NCI-H524 treated with DMSO at 0.1 percent for 48 hours (cell line): Measurements from ENCODE around the gene PLXNC1.

ENCODE experiments used
- DNase-seq: peaks from one replicate; lab custom pipeline; 2025; lab: John Stamatoyannopoulos, UW

The PLXNC1 gene

DNA sequence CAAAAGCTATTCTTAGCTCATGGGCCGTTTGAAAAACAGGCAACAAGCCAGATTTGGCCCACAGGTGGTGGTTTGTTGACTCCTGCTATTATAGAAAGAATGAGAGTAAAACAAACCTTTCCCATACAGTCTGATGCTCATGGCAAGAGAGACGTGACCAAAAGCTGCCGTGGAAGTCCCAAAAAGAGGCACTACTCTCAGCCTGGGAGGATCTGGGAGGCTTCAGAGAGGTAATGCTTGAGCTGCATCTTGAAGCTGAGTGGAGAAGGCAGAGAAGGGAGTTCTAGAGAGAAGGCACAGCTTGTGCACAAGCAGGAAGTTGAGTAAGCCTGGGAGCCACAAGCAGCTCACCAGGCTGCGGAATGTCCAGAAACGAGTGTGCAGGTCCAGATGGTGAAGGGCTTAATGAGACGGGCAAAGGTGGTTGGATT, 9.6 kb downstream of the PLXNC1 start:
- DNase-seq = no peak

DNA sequence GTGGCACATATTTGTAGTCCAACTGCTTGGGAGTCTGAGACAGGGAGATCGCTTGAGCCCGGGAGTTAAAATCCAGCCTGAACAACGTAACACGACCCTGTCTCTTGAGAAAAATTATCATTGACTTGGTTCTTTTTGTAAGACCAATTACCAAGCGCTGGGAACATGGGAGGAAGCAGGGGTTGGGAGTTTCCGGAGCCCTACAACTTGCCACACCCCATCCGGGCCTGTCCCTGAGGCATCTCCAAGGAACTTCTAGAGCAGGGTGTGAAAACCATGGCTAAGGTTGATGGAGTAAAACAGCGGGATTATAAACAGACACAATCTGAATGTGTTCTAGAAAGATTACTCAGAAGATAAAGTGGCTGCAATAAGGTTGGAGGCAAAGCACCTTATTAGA, 10.3 kb downstream of the PLXNC1 start:
- DNase-seq = no peak

DNA sequence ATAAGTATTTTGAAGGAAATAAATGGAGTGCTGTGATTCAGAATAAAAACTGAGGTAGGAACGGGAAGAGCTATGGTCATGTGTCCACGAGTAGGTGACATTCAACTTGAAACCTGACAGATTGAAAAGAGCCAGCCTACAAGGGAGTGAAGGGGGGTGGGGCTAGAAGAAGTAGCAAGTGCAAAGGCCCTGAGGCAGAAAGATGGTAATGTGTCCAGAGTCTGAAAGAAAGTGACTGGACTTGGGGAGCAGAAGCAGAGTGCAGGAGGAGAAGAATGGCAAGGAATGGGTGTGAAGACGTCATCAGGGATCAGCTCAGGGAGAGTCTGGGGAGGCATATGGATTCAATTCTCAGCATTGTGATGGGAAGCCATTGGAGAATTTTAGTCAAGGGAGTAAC, 13.7 kb downstream of the PLXNC1 start:
- DNase-seq = no peak

DNA sequence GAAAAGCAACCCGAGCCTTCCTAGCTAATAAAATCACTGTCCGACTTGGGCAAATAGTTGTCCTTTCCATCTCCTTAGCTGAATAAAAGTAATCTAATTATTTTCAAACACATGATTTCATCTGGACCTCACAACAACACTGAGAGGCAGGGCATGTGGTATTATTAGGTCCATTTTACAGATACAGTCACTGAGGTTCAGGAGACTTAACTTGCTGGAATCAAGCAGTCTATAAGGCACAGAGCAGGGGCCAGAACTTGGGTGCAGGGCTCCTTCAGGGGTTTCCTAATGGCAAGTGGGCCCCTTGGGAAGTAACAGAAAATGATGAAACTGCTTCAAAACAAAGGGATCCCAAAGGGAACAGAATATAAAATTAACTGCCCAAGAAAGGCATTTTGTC, 15.5 kb downstream of the PLXNC1 start:
- DNase-seq = no peak

DNA sequence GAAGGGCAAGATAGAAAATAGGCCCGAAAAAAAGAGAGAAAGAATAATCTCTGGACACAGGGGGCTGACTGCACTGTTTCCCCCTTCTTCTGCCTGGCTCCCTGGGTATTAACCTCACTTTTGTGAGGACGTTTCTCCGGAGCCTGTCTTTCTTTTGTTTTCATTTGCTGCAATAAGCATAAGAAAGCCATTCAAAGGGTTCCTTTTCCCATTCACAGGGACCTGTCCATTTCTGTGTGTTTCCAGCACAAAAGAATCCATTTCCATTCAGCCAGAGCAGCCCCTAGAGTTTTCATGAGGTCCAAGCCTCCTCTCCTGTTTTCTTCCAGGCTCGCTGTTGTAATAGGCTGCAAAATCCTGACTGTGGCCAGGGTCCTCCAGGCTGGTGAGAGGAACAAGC, 16.8 kb downstream of the PLXNC1 start:
- DNase-seq = no peak

DNA sequence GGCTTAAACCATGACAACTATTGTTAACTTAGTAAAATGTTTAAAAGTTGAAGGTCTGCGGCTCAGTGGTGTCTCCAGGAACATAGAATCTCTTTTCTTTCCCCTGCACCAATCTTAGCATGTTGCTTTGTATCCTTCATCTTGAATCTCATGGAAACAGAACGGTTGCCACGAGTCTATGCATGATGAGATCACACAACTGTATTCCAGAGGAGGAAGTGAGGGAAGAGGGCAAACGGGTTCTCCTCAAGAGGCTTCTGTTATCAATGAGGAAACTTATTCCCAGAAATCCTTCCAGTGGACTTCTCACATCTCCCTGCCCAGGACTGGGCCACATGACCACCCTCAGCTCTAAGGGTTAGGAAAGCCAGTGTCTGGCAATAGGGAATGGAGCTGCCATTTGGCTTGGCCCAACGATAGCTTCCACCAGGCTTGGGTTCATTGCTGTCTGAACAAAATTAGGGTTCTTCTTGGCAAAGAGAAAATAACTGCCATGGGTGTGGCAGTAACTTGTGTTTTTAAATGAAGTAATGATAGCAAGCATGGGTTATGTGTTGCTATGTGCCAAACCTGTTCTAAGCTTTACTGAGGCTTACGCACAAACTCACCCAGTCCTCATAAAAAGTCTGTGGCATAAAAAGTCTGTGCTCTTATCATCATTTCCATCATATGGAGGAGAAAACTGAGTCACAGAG, 17.4 kb downstream of the PLXNC1 start:
- DNase-seq = no peak

DNA sequence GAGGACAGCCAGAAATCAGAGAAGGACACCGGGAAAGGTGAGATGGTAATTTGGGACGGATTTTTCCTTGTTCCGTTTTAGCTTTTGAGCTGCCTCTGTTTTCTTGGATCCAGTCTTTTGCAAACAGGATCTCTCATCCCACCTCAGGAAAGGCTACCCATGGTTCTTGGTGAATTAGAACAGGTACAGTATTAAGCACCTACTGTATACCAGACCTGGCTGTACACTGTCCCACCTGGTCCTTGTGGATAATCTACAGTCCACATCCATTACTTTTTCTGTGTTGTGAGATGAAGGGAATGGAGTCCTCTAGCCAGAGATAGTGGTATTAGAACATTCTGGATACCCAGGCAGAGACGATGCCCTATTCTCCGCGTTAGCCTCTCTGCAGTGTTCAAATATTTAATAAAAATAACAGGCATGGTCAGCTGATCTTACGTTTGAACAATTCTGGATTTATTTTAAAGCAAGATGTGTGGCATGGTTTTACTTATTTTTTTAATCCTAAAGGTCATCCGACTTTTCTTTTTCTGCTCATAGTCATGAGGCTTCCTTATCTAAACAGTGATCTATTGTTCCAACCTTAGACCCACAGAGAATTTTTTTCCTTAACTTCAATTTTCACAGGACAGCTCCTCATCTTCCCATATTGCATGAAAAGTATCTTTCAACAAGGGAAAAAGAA, 18.8 kb downstream of the PLXNC1 start:
- no peak for DNase-seq

DNA sequence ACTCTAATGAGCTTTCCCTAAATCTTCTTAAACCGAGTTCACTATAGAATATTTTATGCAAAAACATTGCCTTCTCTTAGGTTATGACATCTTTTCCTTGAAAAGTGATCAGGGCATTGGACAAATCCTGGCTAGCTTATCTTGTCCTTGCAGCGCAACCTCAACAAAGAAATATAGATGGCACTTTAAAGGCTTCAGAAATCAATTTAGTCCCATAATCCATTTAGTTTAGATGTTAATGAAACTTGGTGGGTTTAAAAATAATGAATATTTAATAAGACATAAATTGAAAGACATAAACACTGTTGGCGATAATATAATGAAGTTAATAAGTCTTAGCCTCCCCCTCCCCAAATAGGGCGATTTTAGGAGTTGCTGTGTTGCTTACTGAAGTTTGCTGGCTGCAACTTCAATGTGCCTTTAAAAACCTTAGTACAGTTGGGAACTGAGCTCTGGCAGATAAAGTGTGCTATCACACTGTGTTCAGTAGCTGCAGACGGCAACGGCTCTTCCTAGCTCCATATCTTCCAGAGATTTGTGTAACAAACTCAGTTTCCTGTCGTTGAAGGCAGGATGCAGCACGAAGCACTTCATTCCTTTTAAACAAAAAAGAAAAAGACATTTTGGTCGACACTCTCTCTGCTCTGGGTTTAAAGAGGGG, 19.5 kb downstream of the PLXNC1 start:
- DNase-seq = no peak

DNA sequence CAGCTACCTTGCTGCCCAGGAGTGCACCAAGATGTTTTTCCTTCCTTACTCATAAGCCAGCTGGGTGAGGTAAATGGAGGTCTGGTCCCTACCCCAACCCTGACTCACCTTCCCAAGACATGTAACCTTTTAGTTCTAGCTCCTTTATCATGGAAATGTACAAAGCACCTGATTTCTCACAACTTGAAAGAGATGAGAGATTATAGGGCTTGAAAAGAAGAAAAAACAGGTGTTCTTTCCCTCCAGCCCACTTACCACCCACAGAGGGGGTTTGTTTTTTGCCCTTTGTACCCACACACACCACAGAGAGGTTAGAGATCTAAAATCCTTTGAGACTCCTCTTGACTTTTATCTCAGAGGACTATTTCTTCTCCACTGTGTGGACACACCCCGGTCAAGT, 21.1 kb downstream of the PLXNC1 start:
- no peak for DNase-seq

DNA sequence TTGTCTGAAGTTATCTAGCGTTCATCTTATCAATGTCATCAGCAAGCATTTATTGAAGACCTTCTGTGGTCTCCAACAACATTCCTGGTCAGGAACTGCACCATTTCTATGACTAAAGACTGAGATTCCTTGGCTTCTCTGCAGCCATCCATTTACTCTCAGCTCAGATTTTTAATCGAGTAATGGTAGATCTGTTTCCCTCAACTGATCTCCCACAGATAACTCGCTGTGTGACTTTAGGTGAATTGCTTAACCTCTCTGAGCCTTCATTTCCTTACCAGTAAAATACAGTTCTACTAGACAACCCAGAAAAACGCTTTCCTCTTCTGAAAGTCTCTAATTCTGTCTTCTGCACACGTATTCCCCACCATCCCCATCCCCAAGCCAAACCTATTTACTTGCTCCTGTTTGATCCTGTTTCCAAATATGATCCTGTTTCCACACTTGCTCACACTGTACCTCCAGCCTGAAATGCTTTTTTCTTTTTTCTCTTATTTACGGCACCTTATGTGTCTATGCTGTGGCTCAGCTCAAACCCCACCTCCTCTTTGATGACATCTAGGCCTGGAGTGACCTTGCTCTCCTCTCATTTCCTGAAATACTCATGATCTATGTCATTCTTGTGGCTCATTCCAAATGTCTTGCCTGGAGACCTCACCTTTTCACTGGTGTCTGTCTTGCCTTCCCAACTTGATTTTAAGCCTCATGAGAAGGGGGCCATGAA, 21.8 kb downstream of the PLXNC1 start:
- no peak for DNase-seq

DNA sequence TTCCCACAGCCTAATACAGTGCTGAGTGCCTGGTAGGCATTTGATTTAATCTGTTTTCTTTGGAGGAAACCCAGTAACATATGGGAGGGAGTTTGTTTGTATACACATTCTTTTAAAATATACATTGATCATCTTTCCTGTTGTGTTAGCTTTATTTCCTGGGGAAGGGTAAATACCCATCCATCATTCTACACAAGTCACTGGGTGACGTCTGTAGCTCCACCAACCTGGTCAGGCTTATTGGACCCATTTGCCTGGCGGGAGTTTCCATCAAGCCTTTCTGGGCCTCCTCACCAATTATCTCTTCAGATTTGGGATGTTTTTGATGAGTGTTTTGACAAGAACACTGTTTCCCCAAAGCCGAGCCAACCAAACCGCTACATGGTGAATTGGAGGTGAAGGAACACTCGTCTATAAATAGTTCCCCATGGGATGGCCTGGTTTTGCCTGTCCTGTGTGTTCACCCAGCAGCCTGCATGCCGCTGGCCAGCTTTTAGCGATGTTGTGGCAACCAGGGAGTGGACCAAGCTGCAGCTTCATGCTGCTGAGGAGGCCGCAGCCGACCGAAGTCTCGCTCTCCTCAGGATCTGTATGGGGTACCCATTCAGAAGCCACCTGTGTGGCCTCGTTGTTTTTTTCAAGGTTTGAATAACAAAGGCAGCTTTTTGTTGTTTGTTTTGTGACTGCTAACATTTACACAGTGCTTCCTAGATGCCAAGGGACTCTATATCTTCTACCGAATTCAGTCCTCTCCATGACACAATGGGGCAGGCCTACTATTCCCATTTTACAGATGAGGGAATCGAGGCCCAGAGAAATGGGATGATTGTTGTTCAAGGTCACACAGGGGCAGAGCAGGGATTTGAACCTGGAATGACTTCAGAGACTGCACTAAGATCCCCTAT, 22.6 kb downstream of the PLXNC1 start:
- no peak for DNase-seq

DNA sequence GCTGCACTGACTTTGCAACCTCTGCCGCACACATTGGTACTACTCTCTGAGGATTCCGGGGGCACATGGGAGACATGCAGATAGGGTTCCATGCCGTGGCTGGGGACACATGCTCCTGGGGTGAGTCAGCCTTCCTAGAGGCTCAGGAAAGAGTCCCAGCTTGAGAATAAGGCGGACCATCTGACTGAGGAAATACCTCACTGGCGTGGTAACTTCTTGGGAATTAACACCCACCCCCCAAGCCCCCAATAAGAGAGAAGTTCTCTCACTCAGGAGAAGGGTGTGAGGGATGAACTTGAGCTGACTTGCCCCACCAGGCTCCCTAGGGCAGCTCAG, 23.2 kb downstream of the PLXNC1 start:
- DNase-seq = no peak

DNA sequence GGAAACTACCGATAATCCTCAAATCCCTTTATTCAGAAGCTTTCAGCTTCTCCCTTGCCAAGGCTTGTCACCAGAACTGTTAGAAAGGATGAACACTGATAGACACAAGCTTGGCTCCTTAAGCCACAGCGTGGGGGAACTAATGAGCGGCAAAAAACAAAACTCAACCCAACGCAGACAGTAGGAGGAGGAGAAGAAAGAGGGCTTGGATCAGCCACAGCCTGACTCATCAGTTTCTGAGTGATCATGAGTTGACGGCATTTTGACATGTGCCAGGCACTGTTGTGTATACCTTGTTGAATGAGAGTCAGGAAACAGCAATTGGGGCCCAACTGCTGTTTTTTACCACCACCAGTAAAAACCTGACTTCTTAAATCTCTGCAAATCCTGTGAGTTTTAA, 23.7 kb downstream of the PLXNC1 start:
- no peak for DNase-seq

DNA sequence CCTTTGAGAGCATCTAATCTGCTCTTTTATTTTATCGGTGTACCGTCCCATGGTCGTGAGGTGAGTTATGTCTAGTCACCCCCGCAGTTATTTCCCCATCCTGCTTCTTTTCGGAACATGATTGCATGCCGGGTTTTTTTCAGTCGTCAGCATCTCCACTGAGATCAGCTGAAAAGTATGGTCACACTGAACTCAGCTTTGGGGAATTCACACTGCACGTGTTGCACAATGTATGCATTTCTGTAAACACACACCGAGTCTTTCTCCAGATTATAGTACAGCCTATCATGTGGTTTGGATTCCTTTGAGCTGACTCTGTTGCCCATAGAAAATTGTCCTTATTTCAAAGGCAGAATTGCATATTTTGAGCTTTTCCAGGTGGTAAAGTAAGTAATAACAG, 24.6 kb downstream of the PLXNC1 start:
- no peak for DNase-seq

DNA sequence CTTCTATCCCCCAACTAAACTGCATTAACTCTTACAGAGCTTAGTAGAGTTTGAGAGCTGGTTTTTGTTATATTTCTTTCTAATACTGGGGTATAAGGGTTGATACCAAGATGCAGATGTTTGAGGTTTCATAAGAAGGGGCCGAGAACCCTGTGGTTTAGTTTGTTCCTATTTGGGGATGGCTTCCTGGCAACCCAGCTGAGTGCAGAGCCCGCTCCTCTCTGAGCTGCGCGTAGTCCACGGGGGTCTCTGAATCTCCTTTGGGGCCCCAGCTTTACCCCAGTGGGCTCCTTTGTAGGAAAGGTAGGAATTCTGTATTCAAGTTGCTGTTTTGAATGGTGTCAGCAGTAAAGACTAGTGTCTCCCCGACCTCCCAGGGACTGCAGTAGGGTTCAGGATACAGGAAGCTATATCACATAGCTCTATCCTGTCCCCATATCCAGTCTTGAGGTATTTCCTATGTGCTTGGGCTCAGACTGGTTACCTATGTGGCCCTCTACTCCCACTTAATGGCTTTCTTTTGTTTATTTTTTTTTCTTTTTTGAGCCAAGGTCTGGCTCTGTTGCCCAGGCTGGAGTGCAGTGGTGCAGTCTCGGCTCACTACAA, 25.4 kb downstream of the PLXNC1 start:
- DNase-seq = no peak

DNA sequence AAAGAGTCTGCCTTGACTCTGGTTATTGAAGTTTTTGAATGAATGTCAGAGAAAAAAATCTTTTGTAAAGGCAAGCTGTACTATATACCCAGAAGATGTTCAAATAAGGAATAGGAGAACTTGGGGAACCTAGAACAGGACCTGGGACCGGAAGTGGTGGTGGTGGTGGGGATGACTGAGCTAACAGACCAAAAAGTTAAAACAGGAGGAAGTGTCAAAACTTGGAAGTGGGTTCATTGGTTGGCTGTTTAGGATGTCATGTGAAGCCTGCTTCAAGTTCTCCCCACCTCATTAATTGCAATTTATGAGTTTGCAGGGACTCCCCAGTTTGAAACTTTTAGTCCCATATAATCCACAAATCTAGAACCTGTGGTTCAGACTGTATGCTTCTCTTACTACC, 26.2 kb downstream of the PLXNC1 start:
- no peak for DNase-seq

DNA sequence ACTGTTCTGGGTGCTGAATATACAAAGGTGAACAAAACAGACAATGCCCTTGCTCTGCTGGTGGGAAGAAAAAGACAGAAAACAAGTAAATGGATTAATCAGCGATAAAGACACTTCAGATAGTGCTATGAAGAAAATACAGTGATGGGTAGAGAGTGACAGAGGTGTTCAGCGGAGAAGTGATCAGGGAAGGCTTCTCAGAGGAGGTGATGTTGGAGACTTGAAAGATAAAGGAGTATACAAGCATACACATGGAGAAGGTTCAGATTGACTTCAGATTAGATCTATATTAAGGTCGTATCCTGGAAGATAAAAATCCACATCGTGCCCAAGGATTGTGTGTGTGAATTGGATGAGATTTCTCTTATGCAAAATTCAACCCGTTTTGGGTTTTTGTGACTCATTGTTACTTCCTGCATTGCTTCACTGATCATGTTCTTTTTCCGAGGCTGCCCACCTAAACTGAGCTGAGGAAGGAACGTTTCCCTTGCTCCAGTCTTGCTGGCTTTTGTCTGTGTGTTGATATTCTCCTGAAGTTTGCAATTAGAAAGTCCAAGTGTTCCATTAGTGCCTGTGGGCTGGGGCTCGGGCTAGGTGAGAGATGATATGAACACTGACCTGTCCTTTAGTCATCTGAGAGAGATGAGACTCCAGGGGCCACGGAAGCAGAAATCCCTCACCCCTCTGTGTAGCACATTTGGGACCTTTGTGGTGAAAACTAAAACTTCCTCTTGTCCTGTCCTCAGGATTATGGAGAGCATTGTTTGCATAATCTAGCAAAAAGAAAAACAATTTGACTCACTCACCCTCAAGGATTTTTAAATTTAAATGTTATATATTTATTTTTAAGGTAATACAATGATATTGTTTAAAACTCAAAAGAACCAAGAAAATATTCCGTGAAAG, 27.6 kb downstream of the PLXNC1 start:
- no peak for DNase-seq

DNA sequence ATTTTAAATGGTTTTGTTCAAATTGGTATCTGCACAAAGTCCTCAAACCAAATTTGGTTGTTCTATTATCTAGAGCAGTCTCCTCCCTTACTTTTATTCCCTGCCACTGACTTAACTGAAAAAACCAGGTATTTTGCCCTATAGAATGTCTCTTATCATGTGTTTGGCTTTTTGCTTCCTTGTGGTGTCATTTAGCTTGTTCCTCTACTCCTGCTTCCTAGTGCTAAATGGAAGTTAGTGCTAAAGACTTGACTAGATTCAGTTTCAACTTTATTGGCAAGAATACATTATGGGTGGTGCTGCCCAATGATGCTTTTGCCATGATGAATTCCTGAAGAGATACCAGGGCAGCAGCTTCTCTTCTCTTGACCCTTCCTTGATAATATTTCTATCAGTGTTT, 29.7 kb downstream of the PLXNC1 start:
- DNase-seq = no peak

DNA sequence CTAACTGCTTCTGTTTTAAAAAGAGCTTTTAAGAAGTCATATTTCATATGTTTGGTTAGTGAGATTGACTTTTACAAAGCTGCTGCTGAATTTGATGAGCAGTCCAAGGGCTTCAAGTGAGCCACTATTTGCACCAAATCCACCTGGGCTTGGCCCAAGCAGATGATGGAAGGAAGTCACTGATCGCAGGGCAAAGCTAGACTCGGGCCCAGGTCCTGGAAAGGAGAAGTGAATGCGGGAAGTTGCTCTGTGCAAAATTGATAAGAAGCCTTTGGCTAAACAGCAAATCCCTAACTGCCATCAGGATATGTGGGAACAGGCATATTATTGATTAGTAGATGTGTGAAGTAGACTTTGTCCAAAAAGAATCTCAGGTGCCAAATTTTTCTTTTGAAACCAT, 30.5 kb downstream of the PLXNC1 start:
- DNase-seq = no peak

DNA sequence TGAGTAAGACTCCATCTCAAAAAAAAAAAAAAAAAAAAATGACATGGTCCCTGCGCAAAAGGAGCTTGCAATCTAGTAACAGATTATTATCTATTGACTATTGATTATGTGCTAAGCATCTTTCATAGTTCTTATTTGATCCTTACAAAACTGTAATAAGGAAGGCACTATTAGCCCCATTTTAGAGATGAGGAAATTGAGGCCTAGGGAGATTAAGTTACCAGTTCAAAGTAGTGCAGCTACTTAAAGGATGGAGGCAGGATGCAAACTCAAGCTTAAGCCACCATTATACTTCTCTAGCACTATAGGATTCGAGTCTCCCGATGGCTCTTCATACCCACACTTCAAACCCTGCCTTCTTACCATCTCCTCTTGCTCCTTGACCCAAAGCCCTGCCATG, 31.3 kb downstream of the PLXNC1 start:
- no peak for DNase-seq
